SK-N-SH (cell line): ENCODE results near the gene TMEM120B. TPM values are rescaled to one million over a fixed set of nuclear protein-coding genes. Genes with fewer than 3 reads are reported as not detected.

Experiments used
- CTCF ChIA-PET: fragments of 300-600, 350-600 bp; formaldehyde crosslinking; extraction: SDS; loops from one replicate; lab custom pipeline; 2021; lab: Yijun Ruan, JAX
- POLR2A ChIA-PET: fragments of 350-600 bp; sonication (Branson Sonifier 250); formaldehyde crosslinking; extraction: SDS; loops from one replicate; lab custom pipeline; 2020; ENCODE audit warnings: antibody characterized with exemption, inconsistent platforms; lab: Yijun Ruan, JAX
- DNase-seq: peaks from one replicate; pipeline ENCODE4 v3.0.0; 2012
- H2AFZ ChIP-seq: fragments of 200-600 bp; sonication (generic); 2 replicates; pipeline ENCODE4 v1.8.1; 2016; ENCODE audit warnings: antibody characterized with exemption, mild to moderate bottlenecking, low read depth
- H3F3A ChIP-seq: fragments of 200-600 bp; sonication (generic); replicated peaks from 2 replicates; pipeline ENCODE3; 2016; ENCODE audit warnings: antibody characterized with exemption, mild to moderate bottlenecking; ENCODE audit not compliant: insufficient read depth
- H3K27ac ChIP-seq, 2 experiments: fragments of 200-500 bp in 1 of 2; fragments of 200-600 bp in 1 of 2; sonication (Bioruptor generic) in 1 of 2; sonication (generic), shearing (Covaris generic) in 1 of 2; 2 replicates each; pipeline versions ENCODE4 v1.5.1 to v1.6.1; 2014 to 2016; ENCODE audit warnings: low read depth in 2 of 2, inconsistent platforms in 1 of 2, low read length in 1 of 2, mild to moderate bottlenecking in 1 of 2, mixed read lengths in 1 of 2
- H3K27me3 ChIP-seq: fragments of 200-600 bp; sonication (generic), shearing (Covaris generic); 2 replicates; pipeline ENCODE4 v1.6.1; 2016; ENCODE audit warnings: mixed run types; ENCODE audit not compliant: insufficient read depth
- H3K36me3 ChIP-seq, 2 experiments: fragments of 200-500 bp in 1 of 2; fragments of 200-600 bp in 1 of 2; sonication (Bioruptor generic) in 1 of 2; sonication (generic) in 1 of 2; replicated peaks in 1 of 2; 2 replicates each; pipeline versions ENCODE3 to v1.5.1; 2014 to 2016; ENCODE audit warnings: low read length in 1 of 2, mild to moderate bottlenecking in 1 of 2; ENCODE audit not compliant: insufficient read depth in 2 of 2, control insufficient read depth in 1 of 2
- H3K4me1 ChIP-seq, 2 experiments: fragments of 200-500 bp in 1 of 2; fragments of 200-600 bp in 1 of 2; sonication (Bioruptor generic) in 1 of 2; sonication (generic), shearing (Covaris generic) in 1 of 2; 2 replicates each; pipeline versions ENCODE4 v1.5.1 to v1.6.1; 2014 to 2016; ENCODE audit warnings: low read depth in 1 of 2, low read length in 1 of 2, mixed run types in 1 of 2; ENCODE audit not compliant: insufficient read depth in 2 of 2, control insufficient read depth in 1 of 2
- H3K4me2 ChIP-seq: fragments of 200-600 bp; sonication (generic), shearing (Covaris generic); 2 replicates; pipeline ENCODE4 v1.6.1; 2017; ENCODE audit warnings: mixed run types
- H3K4me3 ChIP-seq, 2 experiments: fragments of 200-500 bp in 1 of 2; fragments of 200-600 bp in 1 of 2; sonication (Bioruptor generic) in 1 of 2; sonication (generic), shearing (Covaris generic) in 1 of 2; 2 replicates each; pipeline versions ENCODE4 v1.5.1 to v1.8.1; 2014 to 2016; ENCODE audit warnings: low read depth in 2 of 2, inconsistent platforms in 1 of 2, low read length in 1 of 2, mild to moderate bottlenecking in 1 of 2, mixed read lengths in 1 of 2, moderate library complexity in 1 of 2
- H3K79me2 ChIP-seq: fragments of 200-600 bp; sonication (generic); 2 replicates; pipeline ENCODE4 v1.8.1; 2017; ENCODE audit warnings: mild to moderate bottlenecking; ENCODE audit not compliant: insufficient read depth
- H3K9ac ChIP-seq: fragments of 200-600 bp; sonication (generic); 2 replicates; pipeline ENCODE4 v1.6.1; 2017; ENCODE audit warnings: mixed run types
- H3K9me2 ChIP-seq: fragments of 200-600 bp; sonication (generic); 2 replicates; pipeline ENCODE4 v1.6.1; 2017; ENCODE audit warnings: mixed run types
- H3K9me3 ChIP-seq: fragments of 200-600 bp; sonication (generic); 2 replicates; pipeline ENCODE4 v1.6.1; 2017; ENCODE audit warnings: mixed run types, mild to moderate bottlenecking, moderate library complexity
- H4K20me1 ChIP-seq: fragments of 200-600 bp; sonication (generic); 2 replicates; pipeline ENCODE4 v1.6.1; 2017; ENCODE audit warnings: mild to moderate bottlenecking, mixed run types; ENCODE audit not compliant: insufficient read depth
- CHD2 ChIP-seq: fragments of 150-350 bp; IDR thresholded peaks from 2 replicates; pipeline ENCODE4 v1.6.1; 2018; ENCODE audit warnings: low read length; ENCODE audit not compliant: partially characterized antibody
- ELF1 ChIP-seq: IDR thresholded peaks from 2 replicates; pipeline ENCODE4 v1.4.0; 2012
- EP300 ChIP-seq, 2 experiments: IDR thresholded peaks; 2 replicates each; pipeline versions ENCODE4 v1.4.0 to v1.6.1; 2012; ENCODE audit warnings: borderline replicate concordance in 1 of 2, low read depth in 1 of 2, low read length in 1 of 2
- EZH2phosphoT487 ChIP-seq: fragments of 200-600 bp; sonication (generic); IDR thresholded peaks from 2 replicates; pipeline ENCODE4 v1.6.1; 2017; ENCODE audit warnings: low read depth, mixed run types, mild to moderate bottlenecking, antibody characterized with exemption, moderate library complexity, borderline replicate concordance
- FOSL2 ChIP-seq: IDR thresholded peaks from 2 replicates; pipeline ENCODE4 v1.4.0; 2012; ENCODE audit warnings: low read depth, mild to moderate bottlenecking, moderate library complexity, borderline replicate concordance
- FOXM1 ChIP-seq: IDR thresholded peaks from 2 replicates; pipeline ENCODE4 v1.4.0; 2012; ENCODE audit warnings: low read depth, mild to moderate bottlenecking
- NFIC ChIP-seq: IDR thresholded peaks from 2 replicates; pipeline ENCODE4 v1.4.0; 2012; ENCODE audit warnings: borderline replicate concordance
- NRF1 ChIP-seq: IDR thresholded peaks from 2 replicates; pipeline ENCODE4 v1.6.1; 2012; ENCODE audit warnings: low read depth, mild to moderate bottlenecking, low read length
- POLR2AphosphoS5 ChIP-seq: IDR thresholded peaks from 2 replicates; pipeline ENCODE4 v1.6.1; 2012; ENCODE audit warnings: low read depth, low read length
- RAD21 ChIP-seq: IDR thresholded peaks from 2 replicates; pipeline ENCODE4 v1.6.1; 2012; ENCODE audit warnings: mild to moderate bottlenecking, low read length
- SMC3 ChIP-seq: IDR thresholded peaks from 2 replicates; pipeline ENCODE4 v1.6.1; 2012; ENCODE audit warnings: low read depth, low read length, improper control_type of control experiment
- TAF1 ChIP-seq: IDR thresholded peaks from 2 replicates; pipeline ENCODE4 v1.6.1; 2012; ENCODE audit warnings: low read depth, mild to moderate bottlenecking, low read length, moderate library complexity, borderline replicate concordance
- TCF12 ChIP-seq: IDR thresholded peaks from 2 replicates; pipeline ENCODE4 v1.4.0; 2012
- TEAD4 ChIP-seq: IDR thresholded peaks from 2 replicates; pipeline ENCODE4 v1.4.0; 2012; ENCODE audit warnings: mild to moderate bottlenecking, borderline replicate concordance; ENCODE audit not compliant: insufficient read depth
- WGBS: methylation state at CpG from one replicate; pipeline ENCODE4 v1.1.6; 2017; ENCODE audit warnings: low lambda C conversion rate; 5-methylcytosine and 5-hydroxymethylcytosine counted together
- polyA plus RNA-seq, 3 experiments: library from polyadenylated mRNA; depleted of rRNA; stranded (reverse); fragments of >200 nt; gene quantifications; 2 replicates each; pipeline ENCODE4 v1.2.3, GENCODE V29; 2012
- TF ChIP-seq, protein P1 (sequence below): IDR thresholded peaks from 2 replicates; pipeline ENCODE4 v1.4.0; 2012; ENCODE audit warnings: low read depth
- TF ChIP-seq, protein P2 (sequence below): IDR thresholded peaks from 2 replicates; pipeline ENCODE4; 2012
- TF ChIP-seq, protein P3 (sequence below): IDR thresholded peaks from 2 replicates; pipeline ENCODE4 v1.4.0; 2012; ENCODE audit warnings: low read depth, borderline replicate concordance
- TF ChIP-seq, protein P4 (sequence below): IDR thresholded peaks from 2 replicates; pipeline ENCODE4 v1.4.0; 2012; ENCODE audit warnings: low read depth, borderline replicate concordance

Gene TMEM120B
- polyA plus RNA-seq, 1 of the 3 experiments (the other 2 are of a cell fraction): 15.4 TPM

DNA sequence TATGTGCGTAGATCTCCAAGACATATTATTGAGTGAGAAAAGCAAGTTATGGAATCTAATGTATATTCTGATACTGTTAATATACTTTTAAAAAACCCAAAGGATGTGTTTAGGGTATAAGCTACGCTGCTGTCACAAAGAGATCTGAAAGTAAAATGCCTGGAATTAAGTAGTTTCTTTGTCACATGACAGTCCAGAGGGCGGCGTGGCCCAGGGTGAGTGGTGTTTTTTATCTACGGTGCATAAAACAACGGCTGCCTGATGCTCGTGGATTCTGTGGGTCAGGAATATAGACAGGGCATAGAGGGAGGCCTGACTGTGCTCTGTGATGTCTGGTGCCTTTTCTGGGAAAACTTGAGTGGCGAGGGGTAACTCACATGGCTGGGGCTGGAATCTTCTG lies 21.3 kb downstream of the TMEM120B start:
- CTCF ChIA-PET: no interaction called here

DNA sequence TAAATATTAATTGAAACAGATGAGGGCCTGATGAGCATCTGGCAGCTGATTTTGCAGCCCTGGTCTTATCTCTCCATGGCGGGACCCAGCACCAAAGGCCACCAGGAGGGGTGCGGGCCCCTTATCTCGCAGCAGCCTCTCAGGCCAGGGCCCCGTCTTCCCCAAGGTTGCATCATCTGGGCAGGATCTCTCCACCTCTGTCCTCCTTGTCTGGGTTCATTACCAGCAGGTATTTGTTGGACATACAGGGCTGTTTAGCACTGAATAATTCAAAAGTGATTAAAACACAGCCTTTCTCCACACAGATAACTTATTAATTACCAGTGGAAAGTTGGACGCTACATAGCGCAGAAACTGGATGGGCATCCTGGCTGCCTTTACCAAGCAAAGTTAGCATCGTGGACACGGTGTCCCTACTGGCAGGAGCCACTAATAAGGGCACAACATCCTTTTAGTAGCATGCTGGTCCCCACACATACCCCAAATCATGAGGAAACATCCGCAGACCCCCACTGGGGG lies 25.8 kb downstream of the TMEM120B start:
- CTCF ChIA-PET: interaction anchor here (0.7 to 1.1 kb wide), 4 partner anchors 23 to 56 kb away, joined by 3 to 4 read pairs (median 3); no protein-coding TSS in a partner anchor
- POLR2A ChIA-PET: no interaction called here

More for the DNA sequence above, 21.3 kb downstream of the TMEM120B start:
- Histone ChIP-seq H3K36me3 (no peaks in the 10 kb centered on the region), H4K20me1 (no peaks in the 10 kb centered on the region), H3K27me3 (no peaks in the 10 kb centered on the region), H3K4me2 (no peak overlapping the region), H3K27ac (no peak overlapping the region), H3F3A (peaks cover 3% of the 10 kb centered on the region), H3K4me1 (no peaks in the 10 kb centered on the region; a peak in 1 of 4 replicates), H3K9me3 (no peaks in the 10 kb centered on the region), H2AFZ (no peak overlapping the region), H3K9ac (no peak overlapping the region), H3K4me3 (no peak overlapping the region), H3K9me2 (no peaks in the 10 kb centered on the region), H3K79me2 (peaks cover 11% of the 10 kb centered on the region; the same call in 1 of the 2 replicates)
- WGBS: 94% methylated on average over 8 of the region's 8 CpGs
- no peak for DNase-seq
- POLR2A ChIA-PET: no interaction called here
- no peak for TF ChIP-seq NFIC
- TF ChIP-seq EZH2phosphoT487: no peak
- no peak for TF ChIP-seq CHD2

DNA sequence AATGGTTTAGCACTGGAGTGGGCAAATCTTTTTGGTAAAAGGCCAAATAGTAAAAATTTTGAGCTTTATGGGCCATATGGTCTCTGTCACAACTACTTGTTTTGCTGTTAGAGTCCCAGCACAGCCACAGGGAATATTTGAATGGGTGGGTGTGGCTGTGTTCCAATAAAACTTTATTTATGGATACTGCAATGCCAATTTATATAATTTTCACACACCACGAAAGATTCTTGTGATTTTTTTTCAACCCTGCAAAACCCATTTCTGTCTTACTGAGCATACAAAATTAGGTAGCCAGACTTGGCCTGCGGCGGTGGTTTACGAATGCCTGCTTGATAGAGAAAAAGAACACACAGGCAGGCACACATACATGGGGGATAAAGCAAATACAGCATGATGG lies 28.3 kb downstream of the TMEM120B start:
- ChIA-PET CTCF (interaction anchor here (0.6 to 1.4 kb wide), 5 partner anchors 28 to 72 kb away, joined by 3 to 4 read pairs (median 3); partner anchors contain the start of genes RHOF and TMEM120B), POLR2A (no interaction called here)
- no peaks in the 10 kb centered on the region for H3K9me2 ChIP-seq
- H4K20me1 ChIP-seq: no peaks in the 10 kb centered on the region
- H3K27me3 ChIP-seq: no peaks in the 10 kb centered on the region
- no peak overlapping the region for H2AFZ ChIP-seq
- H3K4me3 ChIP-seq: no peak overlapping the region
- H3K4me2 ChIP-seq: no peak overlapping the region
- no peak overlapping the region for H3K9ac ChIP-seq
- DNase-seq: no peak
- peaks cover 8% of the 10 kb centered on the region for H3K79me2 ChIP-seq
- H3K4me1 ChIP-seq: no peaks in the 10 kb centered on the region; a peak in 1 of 4 replicates
- no peaks in the 10 kb centered on the region for H3K9me3 ChIP-seq
- H3K36me3 ChIP-seq: no peaks in the 10 kb centered on the region
- WGBS: 89% methylated on average over 4 of the region's 4 CpGs
- H3F3A ChIP-seq: no peaks in the 10 kb centered on the region
- H3K27ac ChIP-seq: no peak overlapping the region
- TF ChIP-seq FOXM1: no peak
- no peak for TF ChIP-seq SMC3
- TF ChIP-seq EP300 (IDR thresholded peaks at IDR 0.05; ENCODE audit: borderline replicate concordance in 1 of 2, low read depth in 1 of 2, low read length in 1 of 2): no peak
- TF ChIP-seq, protein P1, sequence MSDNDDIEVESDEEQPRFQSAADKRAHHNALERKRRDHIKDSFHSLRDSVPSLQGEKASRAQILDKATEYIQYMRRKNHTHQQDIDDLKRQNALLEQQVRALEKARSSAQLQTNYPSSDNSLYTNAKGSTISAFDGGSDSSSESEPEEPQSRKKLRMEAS: no peak
- no peak for TF ChIP-seq TAF1
- TF ChIP-seq, protein P2, sequence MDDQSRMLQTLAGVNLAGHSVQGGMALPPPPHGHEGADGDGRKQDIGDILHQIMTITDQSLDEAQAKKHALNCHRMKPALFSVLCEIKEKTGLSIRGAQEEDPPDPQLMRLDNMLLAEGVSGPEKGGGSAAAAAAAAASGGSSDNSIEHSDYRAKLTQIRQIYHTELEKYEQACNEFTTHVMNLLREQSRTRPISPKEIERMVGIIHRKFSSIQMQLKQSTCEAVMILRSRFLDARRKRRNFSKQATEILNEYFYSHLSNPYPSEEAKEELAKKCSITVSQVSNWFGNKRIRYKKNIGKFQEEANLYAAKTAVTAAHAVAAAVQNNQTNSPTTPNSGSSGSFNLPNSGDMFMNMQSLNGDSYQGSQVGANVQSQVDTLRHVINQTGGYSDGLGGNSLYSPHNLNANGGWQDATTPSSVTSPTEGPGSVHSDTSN: no peak
- TF ChIP-seq ELF1: no peak
- no peak for TF ChIP-seq POLR2AphosphoS5
- TF ChIP-seq RAD21: no peak
- TF ChIP-seq NFIC: no peak
- TF ChIP-seq TCF12: no peak
- TF ChIP-seq FOSL2: no peak
- TF ChIP-seq, protein P3, sequence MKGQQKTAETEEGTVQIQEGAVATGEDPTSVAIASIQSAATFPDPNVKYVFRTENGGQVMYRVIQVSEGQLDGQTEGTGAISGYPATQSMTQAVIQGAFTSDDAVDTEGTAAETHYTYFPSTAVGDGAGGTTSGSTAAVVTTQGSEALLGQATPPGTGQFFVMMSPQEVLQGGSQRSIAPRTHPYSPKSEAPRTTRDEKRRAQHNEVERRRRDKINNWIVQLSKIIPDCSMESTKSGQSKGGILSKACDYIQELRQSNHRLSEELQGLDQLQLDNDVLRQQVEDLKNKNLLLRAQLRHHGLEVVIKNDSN: no peak
- TF ChIP-seq NRF1: no peak
- TF ChIP-seq TEAD4: no peak
- TF ChIP-seq, protein P4, sequence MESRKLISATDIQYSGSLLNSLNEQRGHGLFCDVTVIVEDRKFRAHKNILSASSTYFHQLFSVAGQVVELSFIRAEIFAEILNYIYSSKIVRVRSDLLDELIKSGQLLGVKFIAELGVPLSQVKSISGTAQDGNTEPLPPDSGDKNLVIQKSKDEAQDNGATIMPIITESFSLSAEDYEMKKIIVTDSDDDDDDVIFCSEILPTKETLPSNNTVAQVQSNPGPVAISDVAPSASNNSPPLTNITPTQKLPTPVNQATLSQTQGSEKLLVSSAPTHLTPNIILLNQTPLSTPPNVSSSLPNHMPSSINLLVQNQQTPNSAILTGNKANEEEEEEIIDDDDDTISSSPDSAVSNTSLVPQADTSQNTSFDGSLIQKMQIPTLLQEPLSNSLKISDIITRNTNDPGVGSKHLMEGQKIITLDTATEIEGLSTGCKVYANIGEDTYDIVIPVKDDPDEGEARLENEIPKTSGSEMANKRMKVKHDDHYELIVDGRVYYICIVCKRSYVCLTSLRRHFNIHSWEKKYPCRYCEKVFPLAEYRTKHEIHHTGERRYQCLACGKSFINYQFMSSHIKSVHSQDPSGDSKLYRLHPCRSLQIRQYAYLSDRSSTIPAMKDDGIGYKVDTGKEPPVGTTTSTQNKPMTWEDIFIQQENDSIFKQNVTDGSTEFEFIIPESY: no peak

More for the DNA sequence above, 25.8 kb downstream of the TMEM120B start:
- Histone ChIP-seq H3K9me3 (no peaks in the 10 kb centered on the region), H3F3A (no peaks in the 10 kb centered on the region), H3K79me2 (no peaks in the 10 kb centered on the region; the same call in 1 of the 2 replicates), H2AFZ (no peak overlapping the region), H3K36me3 (no peaks in the 10 kb centered on the region), H3K9ac (no peak overlapping the region), H4K20me1 (no peaks in the 10 kb centered on the region), H3K4me3 (no peak overlapping the region), H3K27me3 (no peaks in the 10 kb centered on the region), H3K27ac (no peak overlapping the region), H3K4me1 (no peaks in the 10 kb centered on the region; a peak in 1 of 4 replicates), H3K9me2 (no peaks in the 10 kb centered on the region), H3K4me2 (no peak overlapping the region)
- 93% methylated on average over 8 of the region's 9 CpGs for WGBS
- peak; percentile 51 for DNase-seq
- no peak for TF ChIP-seq NRF1
- 0 out of 4 replicates have a peak, but pooled peaks of 1 of the 2 experiments have one; percentile 15 for TF ChIP-seq EP300 (IDR thresholded peaks at IDR 0.05; ENCODE audit: borderline replicate concordance in 1 of 2, low read depth in 1 of 2, low read length in 1 of 2)
